Liver (tissue), 9 donors: ENCODE measurements around the gene PRDM7. TPM values are rescaled to one million over a fixed set of nuclear protein-coding genes. Genes with fewer than 3 reads are reported as not detected.

ENCODE experiments used
- DNase-seq: peaks from one replicate; pipeline ENCODE4 v3.0.0-alpha.2; 2017; ENCODE audit warnings: low spot score
- H3K27ac ChIP-seq, 2 donors: one replicate each; pipeline ENCODE4 v1.7.0; 2013; ENCODE audit warnings: inconsistent platforms in 2 of 2, low read length in 2 of 2, control low read depth in 1 of 2, low read depth in 1 of 2, mild to moderate bottlenecking in 1 of 2
- H3K27me3 ChIP-seq, 4 donors: one replicate each; pipeline versions ENCODE4 v1.6.1 to v1.7.0; 2013; ENCODE audit warnings: low read length in 3 of 4, inconsistent platforms in 1 of 4, mild to moderate bottlenecking in 1 of 4, moderate library complexity in 1 of 4; ENCODE audit not compliant: control insufficient read depth in 4 of 4, insufficient read depth in 4 of 4
- H3K36me3 ChIP-seq, 4 donors: one replicate each; pipeline versions ENCODE4 v1.6.1 to v1.7.0; 2013; ENCODE audit warnings: low read length in 3 of 4, mild to moderate bottlenecking in 3 of 4, low read depth in 1 of 4, moderate library complexity in 1 of 4; ENCODE audit not compliant: control insufficient read depth in 4 of 4, insufficient read depth in 3 of 4
- H3K4me1 ChIP-seq, 4 donors: one replicate each; pipeline versions ENCODE4 v1.6.1 to v1.7.0; 2013; ENCODE audit warnings: low read length in 3 of 4, mild to moderate bottlenecking in 3 of 4, moderate library complexity in 1 of 4; ENCODE audit not compliant: control insufficient read depth in 4 of 4, insufficient read depth in 4 of 4
- H3K4me3 ChIP-seq, 3 donors: one replicate each; pipeline versions ENCODE4 v1.6.1 to v1.7.0; 2013; ENCODE audit warnings: low read length in 3 of 3, control low read depth in 1 of 3, low read depth in 1 of 3, mild to moderate bottlenecking in 1 of 3
- H3K9ac ChIP-seq, 2 donors: one replicate each; pipeline ENCODE4 v1.7.0; 2013; ENCODE audit warnings: low read length in 2 of 2, mild to moderate bottlenecking in 2 of 2, moderate library complexity in 2 of 2, control low read depth in 1 of 2, low read depth in 1 of 2
- H3K9me3 ChIP-seq, 4 donors: one replicate each; pipeline versions ENCODE4 v1.6.1 to v1.7.0; 2013; ENCODE audit warnings: low read length in 3 of 4; ENCODE audit not compliant: control insufficient read depth in 4 of 4
- EGR1 ChIP-seq, 2 donors: IDR thresholded peaks; 2 replicates each; pipeline ENCODE4 v1.6.1; 2016 to 2018; ENCODE audit warnings: antibody characterized with exemption in 2 of 2, low read depth in 2 of 2
- FOXA1 ChIP-seq: IDR thresholded peaks from 2 replicates; pipeline ENCODE4 v1.6.1; 2016; ENCODE audit warnings: antibody characterized with exemption
- FOXA2 ChIP-seq: IDR thresholded peaks from 2 replicates; pipeline ENCODE4 v1.6.1; 2016; ENCODE audit warnings: antibody characterized with exemption
- GABPA ChIP-seq, 2 donors: IDR thresholded peaks in 1 of 2; conservative IDR thresholded peaks in 1 of 2; 2 replicates each; pipeline ENCODE4 v1.6.1; 2016; ENCODE audit warnings: antibody characterized with exemption in 2 of 2, mild to moderate bottlenecking in 1 of 2, moderate library complexity in 1 of 2
- HNF4A ChIP-seq, 2 donors: conservative IDR thresholded peaks; 2 replicates each; pipeline ENCODE4 v1.6.1; 2016; ENCODE audit warnings: antibody characterized with exemption in 2 of 2, mild to moderate bottlenecking in 2 of 2
- HNF4G ChIP-seq: IDR thresholded peaks from 2 replicates; pipeline ENCODE4 v1.6.1; 2016; ENCODE audit warnings: antibody characterized with exemption
- JUND ChIP-seq, 2 donors: IDR thresholded peaks; 2 replicates each; pipeline ENCODE4 v1.6.1; 2016; ENCODE audit warnings: antibody characterized with exemption in 2 of 2
- NR2F2 ChIP-seq: IDR thresholded peaks from 2 replicates; pipeline ENCODE4 v1.6.1; 2016; ENCODE audit warnings: antibody characterized with exemption
- RAD21 ChIP-seq, 2 donors: IDR thresholded peaks; 2 replicates each; pipeline ENCODE4 v1.6.1; 2016; ENCODE audit warnings: antibody characterized with exemption in 2 of 2, mild to moderate bottlenecking in 2 of 2
- RXRA ChIP-seq, 2 donors: IDR thresholded peaks; 2 replicates each; pipeline ENCODE4 v1.6.1; 2017 to 2018; ENCODE audit warnings: antibody characterized with exemption in 2 of 2, mild to moderate bottlenecking in 1 of 2
- SP1 ChIP-seq: IDR thresholded peaks from 2 replicates; pipeline ENCODE4 v1.6.1; 2018; ENCODE audit warnings: antibody characterized with exemption, mild to moderate bottlenecking
- TAF1 ChIP-seq: conservative IDR thresholded peaks from 2 replicates; pipeline ENCODE4 v1.6.1; 2016; ENCODE audit warnings: antibody characterized with exemption, mild to moderate bottlenecking
- YY1 ChIP-seq: IDR thresholded peaks from 2 replicates; pipeline ENCODE4 v1.6.1; 2016; ENCODE audit warnings: antibody characterized with exemption, mild to moderate bottlenecking
- WGBS: extraction: QIAGEN DNeasy Blood & Tissue Kit; methylation state at CpG from one replicate; pipeline ENCODE4 v1.1.7; 2013; 5-methylcytosine and 5-hydroxymethylcytosine counted together
- polyA plus RNA-seq, 2 donors: library from polyadenylated mRNA; stranded (reverse) in 1 of 2; unstranded in 1 of 2; fragments of 200-250 nt in 1 of 2; fragments of >200 nt in 1 of 2; fragmentation: Nextera tagmentation in 1 of 2; extraction: Ambion mirVana in 1 of 2; gene quantifications; one replicate each; pipeline versions ENCODE4 v1.2.1 to v1.2.3, GENCODE V29; 2013 to 2015
- total RNA-seq, 2 donors: library from RNA; depleted of rRNA; stranded (reverse); fragments of >200 nt; gene quantifications; one replicate each; pipeline ENCODE4 v1.2.3, GENCODE V29; 2014
- TF ChIP-seq, protein P1 (sequence below): fragments of 150-350 bp; IDR thresholded peaks from 2 replicates; pipeline ENCODE4 v1.5.1; 2017; ENCODE audit warnings: improper control_type of control experiment, low read depth, low read length; ENCODE audit not compliant: missing input control
- TF ChIP-seq, protein P2 (sequence below): IDR thresholded peaks from 2 replicates; pipeline ENCODE4 v1.6.1; 2016; ENCODE audit warnings: antibody characterized with exemption
- TF ChIP-seq, protein P3 (sequence below): IDR thresholded peaks from 2 replicates; pipeline ENCODE4 v1.6.1; 2016; ENCODE audit warnings: antibody characterized with exemption
- TF ChIP-seq, protein P4 (sequence below): IDR thresholded peaks from 2 replicates; pipeline ENCODE4 v1.6.1; 2016; ENCODE audit warnings: antibody characterized with exemption
- TF ChIP-seq, protein P5 (sequence below): IDR thresholded peaks from 2 replicates; pipeline ENCODE4 v1.6.1; 2016; ENCODE audit warnings: antibody characterized with exemption, mild to moderate bottlenecking
- donor health status: healthy.
- donor health status: healthy.
- donor health status: healthy.
- donor health status: healthy.
- donor health status: healthy.

The PRDM7 gene
- total and polyA plus RNA-seq, 4 donors, result not detected

DNA sequence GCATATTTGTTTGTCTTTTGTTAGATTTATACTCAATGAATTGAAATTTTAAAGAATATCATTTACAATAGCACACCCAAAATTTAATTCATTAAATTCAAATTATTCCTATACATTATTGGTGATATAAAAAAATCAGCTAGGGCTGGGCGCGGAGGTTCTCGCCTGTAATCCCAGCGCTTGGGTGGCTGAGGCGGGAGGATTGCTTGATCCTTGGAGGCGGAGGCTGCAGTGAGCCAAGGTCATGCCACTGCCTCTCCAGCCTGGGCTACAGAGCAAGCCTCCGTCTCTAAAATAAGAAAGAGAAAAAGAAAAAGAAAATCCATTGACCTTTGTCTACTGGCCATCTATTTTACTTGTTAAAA, 4.5 kb upstream of the PRDM7 start:
- TF ChIP-seq SP1 (no peak), HNF4A (conservative IDR thresholded peaks at IDR 0.05) (no peak), YY1 (no peak), TAF1 (no peak), FOXA2 (no peak), RXRA (IDR thresholded peaks at IDR 0.05) (no peak), GABPA (IDR thresholded peaks at IDR 0.05 in 1 of 2, conservative IDR thresholded peaks at IDR 0.05 in 1 of 2) (no peak), HNF4G (no peak), JUND (IDR thresholded peaks at IDR 0.05) (no peak), RAD21 (IDR thresholded peaks at IDR 0.05) (no peak), FOXA1 (no peak), NR2F2 (no peak), EGR1 (IDR thresholded peaks at IDR 0.05; ENCODE audit: low read depth in 2 of 2) (no peak)
- TF ChIP-seq, protein P1, sequence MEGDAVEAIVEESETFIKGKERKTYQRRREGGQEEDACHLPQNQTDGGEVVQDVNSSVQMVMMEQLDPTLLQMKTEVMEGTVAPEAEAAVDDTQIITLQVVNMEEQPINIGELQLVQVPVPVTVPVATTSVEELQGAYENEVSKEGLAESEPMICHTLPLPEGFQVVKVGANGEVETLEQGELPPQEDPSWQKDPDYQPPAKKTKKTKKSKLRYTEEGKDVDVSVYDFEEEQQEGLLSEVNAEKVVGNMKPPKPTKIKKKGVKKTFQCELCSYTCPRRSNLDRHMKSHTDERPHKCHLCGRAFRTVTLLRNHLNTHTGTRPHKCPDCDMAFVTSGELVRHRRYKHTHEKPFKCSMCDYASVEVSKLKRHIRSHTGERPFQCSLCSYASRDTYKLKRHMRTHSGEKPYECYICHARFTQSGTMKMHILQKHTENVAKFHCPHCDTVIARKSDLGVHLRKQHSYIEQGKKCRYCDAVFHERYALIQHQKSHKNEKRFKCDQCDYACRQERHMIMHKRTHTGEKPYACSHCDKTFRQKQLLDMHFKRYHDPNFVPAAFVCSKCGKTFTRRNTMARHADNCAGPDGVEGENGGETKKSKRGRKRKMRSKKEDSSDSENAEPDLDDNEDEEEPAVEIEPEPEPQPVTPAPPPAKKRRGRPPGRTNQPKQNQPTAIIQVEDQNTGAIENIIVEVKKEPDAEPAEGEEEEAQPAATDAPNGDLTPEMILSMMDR, result no peak
- TF ChIP-seq, protein P2, sequence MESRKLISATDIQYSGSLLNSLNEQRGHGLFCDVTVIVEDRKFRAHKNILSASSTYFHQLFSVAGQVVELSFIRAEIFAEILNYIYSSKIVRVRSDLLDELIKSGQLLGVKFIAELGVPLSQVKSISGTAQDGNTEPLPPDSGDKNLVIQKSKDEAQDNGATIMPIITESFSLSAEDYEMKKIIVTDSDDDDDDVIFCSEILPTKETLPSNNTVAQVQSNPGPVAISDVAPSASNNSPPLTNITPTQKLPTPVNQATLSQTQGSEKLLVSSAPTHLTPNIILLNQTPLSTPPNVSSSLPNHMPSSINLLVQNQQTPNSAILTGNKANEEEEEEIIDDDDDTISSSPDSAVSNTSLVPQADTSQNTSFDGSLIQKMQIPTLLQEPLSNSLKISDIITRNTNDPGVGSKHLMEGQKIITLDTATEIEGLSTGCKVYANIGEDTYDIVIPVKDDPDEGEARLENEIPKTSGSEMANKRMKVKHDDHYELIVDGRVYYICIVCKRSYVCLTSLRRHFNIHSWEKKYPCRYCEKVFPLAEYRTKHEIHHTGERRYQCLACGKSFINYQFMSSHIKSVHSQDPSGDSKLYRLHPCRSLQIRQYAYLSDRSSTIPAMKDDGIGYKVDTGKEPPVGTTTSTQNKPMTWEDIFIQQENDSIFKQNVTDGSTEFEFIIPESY, result no peak
- TF ChIP-seq, protein P3, sequence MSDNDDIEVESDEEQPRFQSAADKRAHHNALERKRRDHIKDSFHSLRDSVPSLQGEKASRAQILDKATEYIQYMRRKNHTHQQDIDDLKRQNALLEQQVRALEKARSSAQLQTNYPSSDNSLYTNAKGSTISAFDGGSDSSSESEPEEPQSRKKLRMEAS, result no peak
- TF ChIP-seq, protein P4, sequence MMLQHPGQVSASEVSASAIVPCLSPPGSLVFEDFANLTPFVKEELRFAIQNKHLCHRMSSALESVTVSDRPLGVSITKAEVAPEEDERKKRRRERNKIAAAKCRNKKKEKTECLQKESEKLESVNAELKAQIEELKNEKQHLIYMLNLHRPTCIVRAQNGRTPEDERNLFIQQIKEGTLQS, result no peak
- Histone ChIP-seq H3K27me3 (peaks cover 0 to 2% (median 0%) of the 10 kb centered on the region in 4 donors), H3K36me3 (no peaks in the 10 kb centered on the region), H3K9me3 (no peaks in the 10 kb centered on the region), H3K27ac (no peak overlapping the region), H3K4me3 (no peak overlapping the region), H3K4me1 (peaks cover 0 to 10% (median 2%) of the 10 kb centered on the region in 4 donors), H3K9ac (no peak overlapping the region)
- 31% methylated on average over 7 of the region's 7 CpGs for WGBS
- no peak for DNase-seq

DNA sequence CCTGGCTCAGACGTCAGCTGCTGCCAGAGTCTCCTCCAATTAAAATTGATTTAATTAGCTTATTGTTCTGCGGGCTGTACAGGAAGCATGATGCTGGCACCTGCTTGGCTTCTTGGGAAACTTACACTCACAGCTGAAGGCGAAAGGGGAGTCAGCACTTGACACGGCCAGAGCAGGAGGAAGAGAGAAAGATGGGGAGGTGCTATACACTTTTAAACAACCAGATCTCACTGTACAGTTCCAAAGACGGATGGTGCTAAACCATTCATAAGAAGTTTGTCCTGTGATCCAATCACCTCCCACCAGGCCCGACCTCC, 1.4 kb upstream of the PRDM7 start:
- no peaks in the 10 kb centered on the region for H3K36me3 ChIP-seq
- H3K9ac ChIP-seq, result no peak overlapping the region
- H3K4me3 ChIP-seq, result no peak overlapping the region
- TF ChIP-seq, protein P4, result no peak
- TF ChIP-seq, protein P2, result no peak
- TF ChIP-seq, protein P5, sequence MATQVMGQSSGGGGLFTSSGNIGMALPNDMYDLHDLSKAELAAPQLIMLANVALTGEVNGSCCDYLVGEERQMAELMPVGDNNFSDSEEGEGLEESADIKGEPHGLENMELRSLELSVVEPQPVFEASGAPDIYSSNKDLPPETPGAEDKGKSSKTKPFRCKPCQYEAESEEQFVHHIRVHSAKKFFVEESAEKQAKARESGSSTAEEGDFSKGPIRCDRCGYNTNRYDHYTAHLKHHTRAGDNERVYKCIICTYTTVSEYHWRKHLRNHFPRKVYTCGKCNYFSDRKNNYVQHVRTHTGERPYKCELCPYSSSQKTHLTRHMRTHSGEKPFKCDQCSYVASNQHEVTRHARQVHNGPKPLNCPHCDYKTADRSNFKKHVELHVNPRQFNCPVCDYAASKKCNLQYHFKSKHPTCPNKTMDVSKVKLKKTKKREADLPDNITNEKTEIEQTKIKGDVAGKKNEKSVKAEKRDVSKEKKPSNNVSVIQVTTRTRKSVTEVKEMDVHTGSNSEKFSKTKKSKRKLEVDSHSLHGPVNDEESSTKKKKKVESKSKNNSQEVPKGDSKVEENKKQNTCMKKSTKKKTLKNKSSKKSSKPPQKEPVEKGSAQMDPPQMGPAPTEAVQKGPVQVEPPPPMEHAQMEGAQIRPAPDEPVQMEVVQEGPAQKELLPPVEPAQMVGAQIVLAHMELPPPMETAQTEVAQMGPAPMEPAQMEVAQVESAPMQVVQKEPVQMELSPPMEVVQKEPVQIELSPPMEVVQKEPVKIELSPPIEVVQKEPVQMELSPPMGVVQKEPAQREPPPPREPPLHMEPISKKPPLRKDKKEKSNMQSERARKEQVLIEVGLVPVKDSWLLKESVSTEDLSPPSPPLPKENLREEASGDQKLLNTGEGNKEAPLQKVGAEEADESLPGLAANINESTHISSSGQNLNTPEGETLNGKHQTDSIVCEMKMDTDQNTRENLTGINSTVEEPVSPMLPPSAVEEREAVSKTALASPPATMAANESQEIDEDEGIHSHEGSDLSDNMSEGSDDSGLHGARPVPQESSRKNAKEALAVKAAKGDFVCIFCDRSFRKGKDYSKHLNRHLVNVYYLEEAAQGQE, result no peak
- TF ChIP-seq RAD21 (IDR thresholded peaks at IDR 0.05) (no peak), EGR1 (IDR thresholded peaks at IDR 0.05; ENCODE audit: low read depth in 2 of 2) (no peak), YY1 (no peak), HNF4G (no peak), RXRA (IDR thresholded peaks at IDR 0.05) (no peak), NR2F2 (no peak), GABPA (IDR thresholded peaks at IDR 0.05 in 1 of 2, conservative IDR thresholded peaks at IDR 0.05 in 1 of 2) (no peak), SP1 (no peak), FOXA2 (no peak)
- TF ChIP-seq, protein P3, result no peak
- TF ChIP-seq, protein P1, result no peak
- peaks cover 0 to 10% (median 2%) of the 10 kb centered on the region in 4 donors for H3K4me1 ChIP-seq
- no peak overlapping the region for H3K27ac ChIP-seq
- WGBS, result 71% methylated on average over 6 of the region's 6 CpGs
- H3K27me3 ChIP-seq, result peaks cover 0 to 2% (median 0%) of the 10 kb centered on the region in 4 donors
- no peak for DNase-seq
- H3K9me3 ChIP-seq, result no peaks in the 10 kb centered on the region
